Panc1 (cell line): ENCODE results near the gene AGAP1. TPM values are rescaled to one million over a fixed set of nuclear protein-coding genes. Genes with fewer than 3 reads are reported as not detected.

ENCODE experiments used
- ATAC-seq: fragments of 200-7000 bp; cut with Tn5 transposase; 2 replicates; pipeline ENCODE4 v1.9.1; 2020; ENCODE audit warnings: mild to moderate bottlenecking, moderate library complexity
- BruUV-seq: library from RNA; stranded (reverse); fragments of 400-500 nt; replicated peaks from 2 replicates; lab custom pipeline; 2021; lab: Mats Ljungman, UMichigan
- CTCF ChIA-PET: fragments of 300-600 bp; sonication (Branson Sonifier 250); formaldehyde crosslinking; loops from one replicate; lab custom pipeline; 2022; ENCODE audit warnings: antibody characterized with exemption; lab: Charles Lee
- POLR2A ChIA-PET: fragments of 300-600 bp; sonication (Branson Sonifier 250); formaldehyde crosslinking; loops from one replicate; lab custom pipeline; 2022; ENCODE audit warnings: antibody characterized with exemption; lab: Charles Lee
- DNase-seq: peaks from one replicate; pipeline ENCODE4 v3.0.0-alpha.2; 2010; ENCODE audit warnings: low read depth, low spot score
- H3K27ac ChIP-seq: 2 replicates; pipeline ENCODE4 v1.5.1; 2011; ENCODE audit warnings: mild to moderate bottlenecking, low read length, inconsistent platforms
- H3K27me3 ChIP-seq: fragments of 200-500 bp; sonication (Bioruptor generic); 2 replicates; pipeline ENCODE4 v1.6.0; 2014; ENCODE audit warnings: low read length, inconsistent platforms; ENCODE audit not compliant: control insufficient read depth, insufficient read depth
- H3K36me3 ChIP-seq: fragments of 200-500 bp; sonication (Bioruptor generic); 2 replicates; pipeline ENCODE4 v1.5.1; 2014; ENCODE audit warnings: inconsistent platforms, mild to moderate bottlenecking, low read length, moderate library complexity; ENCODE audit not compliant: control insufficient read depth, insufficient read depth
- H3K4me1 ChIP-seq: 2 replicates; pipeline ENCODE4 v1.5.1; 2011; ENCODE audit warnings: inconsistent platforms, mild to moderate bottlenecking, low read length, moderate library complexity; ENCODE audit not compliant: control insufficient read depth, insufficient read depth
- H3K4me3 ChIP-seq, 2 experiments: 2 replicates each; pipeline ENCODE4 v1.5.1; 2011 to 2012; ENCODE audit warnings: low read depth in 2 of 2, low read length in 2 of 2, mild to moderate bottlenecking in 2 of 2, inconsistent platforms in 1 of 2, moderate library complexity in 1 of 2
- H3K9me3 ChIP-seq: fragments of 200-500 bp; sonication (Bioruptor generic); 2 replicates; pipeline ENCODE4 v1.5.1; 2014; ENCODE audit warnings: low read depth, mild to moderate bottlenecking, inconsistent platforms, low read length, moderate library complexity; ENCODE audit not compliant: control insufficient read depth, insufficient read depth
- CTCF ChIP-seq: fragments of 450-650 bp; IDR thresholded peaks from 2 replicates; pipeline ENCODE4 v1.5.1; 2017; ENCODE audit warnings: mild to moderate bottlenecking
- POLR2AphosphoS5 ChIP-seq: IDR thresholded peaks from 2 replicates; pipeline ENCODE4 v1.6.1; 2012; ENCODE audit warnings: mild to moderate bottlenecking, low read depth, low read length, moderate library complexity
- REST ChIP-seq, 2 experiments: IDR thresholded peaks; 2 replicates each; pipeline ENCODE4 v1.6.1; 2011 to 2012; ENCODE audit warnings: low read depth in 2 of 2, control low read depth in 1 of 2, low read length in 1 of 2, mild to moderate bottlenecking in 1 of 2, moderate library complexity in 1 of 2; ENCODE audit not compliant: insufficient read depth in 1 of 2
- SIN3A ChIP-seq: IDR thresholded peaks from 2 replicates; pipeline ENCODE4 v1.6.1; 2012; ENCODE audit warnings: low read depth, mild to moderate bottlenecking, low read length, moderate library complexity, borderline replicate concordance; ENCODE audit not compliant: insufficient read depth
- TCF7L2 ChIP-seq: IDR thresholded peaks from 2 replicates; pipeline ENCODE4 v1.6.1; 2011; ENCODE audit warnings: mild to moderate bottlenecking, low read depth, low read length, inconsistent platforms
- in situ Hi-C: cut with HindIII; loops from 2 replicates; pipeline ENCODE4 v1.10.0; 2016; ENCODE audit warnings: low sequenced_read_pairs, low pct_unique_long_range_greater_than_20kb
- intact Hi-C: fragments of 100-400 bp; cut with micrococcal nuclease; formaldehyde crosslinking; loops from one replicate; pipeline ENCODE4 v1.10.0; 2022; ENCODE audit not compliant: unreplicated experiment
- total RNA-seq: library from RNA; stranded (reverse); gene quantifications from one replicate; pipeline ENCODE4 v1.2.1, GENCODE V29; 2021; ENCODE audit not compliant: unreplicated experiment

The AGAP1 gene
- total RNA-seq, 1 experiment from 2014 or later = 38.9 TPM

GRCh38 chr2:236123716-236124115 lies 629.9 kb downstream of the AGAP1 start:
- H3K4me3 ChIP-seq = no peak overlapping the region
- TF ChIP-seq POLR2AphosphoS5 (no peak), SIN3A (no peak), CTCF (no peak), REST (IDR thresholded peaks at IDR 0.05; ENCODE audit: insufficient read depth in 1 of 2, low read depth in 2 of 2, low read length in 1 of 2) (no peak), TCF7L2 (no peak)
- DNase-seq = no peak
- ATAC-seq = no peak
- H3K27me3 ChIP-seq = no peaks in the 10 kb centered on the region
- POLR2A ChIA-PET = no interaction called here
- BruUV-seq = no TSS peak
- no peaks in the 10 kb centered on the region for H3K4me1 ChIP-seq
- intact Hi-C loops (no loop called here), in situ Hi-C loops (no loop called here)
- H3K36me3 ChIP-seq = no peaks in the 10 kb centered on the region
- H3K9me3 ChIP-seq = no peaks in the 10 kb centered on the region
- no peak overlapping the region for H3K27ac ChIP-seq
- CTCF ChIA-PET = no interaction called here

- POLR2A ChIA-PET = no interaction called here
- no peaks in the 10 kb centered on the region for H3K9me3 ChIP-seq
- in situ Hi-C loops (no loop called here), intact Hi-C loops (no loop called here)
- H3K27ac ChIP-seq = no peak overlapping the region
- H3K27me3 ChIP-seq = no peaks in the 10 kb centered on the region
- CTCF ChIA-PET = no interaction called here
- no peak overlapping the region for H3K4me3 ChIP-seq
- H3K4me1 ChIP-seq = no peaks in the 10 kb centered on the region
- no peak for DNase-seq
- no peak for TF ChIP-seq CTCF
- no peak for TF ChIP-seq SIN3A
- TF ChIP-seq REST (IDR thresholded peaks at IDR 0.05; ENCODE audit: insufficient read depth in 1 of 2, low read depth in 2 of 2, low read length in 1 of 2) = no peak
- no peak for TF ChIP-seq POLR2AphosphoS5
- TF ChIP-seq TCF7L2 = no peak
- TSS peak; percentile 56 for BruUV-seq
- H3K36me3 ChIP-seq = no peaks in the 10 kb centered on the region
- ATAC-seq = no peak
These were observed 630.5 kb downstream of the AGAP1 start for GRCh38 chr2:236124182-236124893.
